Mesangial cell (primary cell): ENCODE results near the gene PPP1R3E. TPM values are rescaled to one million over a fixed set of nuclear protein-coding genes. Genes with fewer than 3 reads are reported as not detected.

ENCODE experiments used
- total RNA-seq: library from RNA; depleted of rRNA; stranded (reverse); fragments of >200 nt; gene quantifications from 2 replicates; pipeline ENCODE4 v1.2.3, GENCODE V29; 2015

Gene PPP1R3E
- total RNA-seq, result 0.98 and 3.2 TPM in 2 replicates

DNA sequence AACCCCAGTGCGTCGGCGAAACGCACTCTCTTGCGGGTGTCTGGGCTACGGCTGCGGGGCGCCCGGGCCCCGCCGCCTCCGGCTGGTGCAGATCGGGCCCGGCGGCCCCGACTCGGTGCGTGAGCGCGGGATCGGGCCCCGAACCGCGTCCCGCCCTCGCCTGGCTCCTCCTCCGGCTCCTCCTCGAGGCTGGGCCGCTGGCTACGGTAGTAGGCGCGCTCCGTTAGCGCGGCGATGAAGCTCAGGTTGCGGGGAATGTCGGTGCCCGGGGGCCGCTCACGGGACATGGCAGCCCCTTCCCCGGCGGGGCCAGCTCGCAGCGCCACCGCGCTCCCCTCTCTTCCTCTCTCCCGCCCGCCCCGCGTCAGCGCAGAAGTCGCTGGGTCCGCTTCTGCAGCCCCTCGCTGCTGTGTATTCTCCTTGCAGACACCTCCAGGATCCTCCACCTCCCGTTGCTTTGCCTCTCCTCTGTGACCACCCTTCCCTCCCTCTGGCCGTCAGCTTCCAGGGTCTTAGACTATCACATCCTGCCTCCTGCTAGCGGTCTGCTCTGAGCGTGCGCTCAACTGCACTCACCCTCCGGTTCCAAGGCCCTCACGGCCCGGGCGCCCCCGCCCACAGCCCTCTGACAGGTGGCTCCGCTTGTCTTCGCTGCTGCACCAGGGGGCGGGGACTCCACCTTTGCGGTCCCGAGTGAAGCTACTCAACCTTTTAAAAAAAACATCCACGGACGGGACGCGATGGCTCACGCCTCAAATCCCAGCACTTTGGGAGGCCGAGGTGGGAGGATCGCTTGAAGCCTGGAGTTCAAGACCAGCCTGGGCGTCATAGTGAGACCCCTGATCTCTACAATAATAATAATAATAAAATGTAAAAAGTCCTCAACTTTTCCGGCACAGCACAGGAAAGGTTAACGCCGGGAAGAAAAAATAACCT, at the start of gene PPP1R3E:
TSS of gene PPP1R3E (minus strand) at position 570 of the 936 bp plus-strand sequence. CDS start at position 287, 283 bp downstream.

GRCh38 chr14:23320584-23321571, 18.2 kb upstream of the PPP1R3E start, which contains the start of gene PABPN1:
Gene PABPN1 (plus strand): TSS chr14:23321457. CDS start chr14:23321470, 13 bp downstream.

GRCh38 chr14:23306412-23307145, 3.9 kb upstream of the PPP1R3E start, which contains the start of gene BCL2L2:
Gene BCL2L2 (plus strand): TSS chr14:23306833. CDS start chr14:23307768, 935 bp downstream.

GRCh38 chr14:23286020-23286901, 16.4 kb downstream of the PPP1R3E start, which contains the start of gene HOMEZ:
Gene HOMEZ (minus strand): TSS chr14:23286132. CDS start chr14:23285952, 180 bp downstream.

Other genes starting within 250 kb of the PPP1R3E start
- 11.1 and 13.8 TPM in 2 replicates for gene CDH24, start 245.3 kb downstream of the PPP1R3E start, total RNA-seq
- gene ACIN1, start 207.7 kb downstream of the PPP1R3E start, total RNA-seq, result 55.4 and 55.8 TPM in 2 replicates
- 44.7 and 47.3 TPM in 2 replicates for gene C14orf119, start 207.4 kb downstream of the PPP1R3E start, total RNA-seq
- gene CIROP, start 197.9 kb downstream of the PPP1R3E start, total RNA-seq, result not detected in 2 replicates
- not detected in 2 replicates for gene CEBPE, start 183.6 kb downstream of the PPP1R3E start, total RNA-seq
- gene SLC7A8, start 119.2 kb downstream of the PPP1R3E start, total RNA-seq, result 0.98 and 7.2 TPM in 2 replicates
- not detected in 2 replicates for gene RNF212B, start 64.9 kb downstream of the PPP1R3E start, total RNA-seq
- 9.1 and 11.1 TPM in 2 replicates for gene HOMEZ, start 16.7 kb downstream of the PPP1R3E start, total RNA-seq
- gene BCL2L2, start 4.0 kb upstream of the PPP1R3E start, total RNA-seq, result 13.5 and 15.5 TPM in 2 replicates
- gene PABPN1, start 18.6 kb upstream of the PPP1R3E start, total RNA-seq, result 58.4 and 59.0 TPM in 2 replicates
- gene SLC22A17, start 50.0 kb upstream of the PPP1R3E start, total RNA-seq, result 16.9 and 34.9 TPM in 2 replicates
- gene EFS, start 62.3 kb upstream of the PPP1R3E start, total RNA-seq, result 10.4 and 14.7 TPM in 2 replicates
- not detected in 2 replicates for gene IL25, start 70.0 kb upstream of the PPP1R3E start, total RNA-seq
- 0.25 TPM in 1 of 2 replicates, not detected in the other for gene CMTM5, start 74.2 kb upstream of the PPP1R3E start, total RNA-seq
- not detected in 2 replicates for gene MYH6, start 105.4 kb upstream of the PPP1R3E start, total RNA-seq
- gene MYH7, start 132.8 kb upstream of the PPP1R3E start, total RNA-seq, result not detected in 2 replicates
- 32.5 and 46.3 TPM in 2 replicates for gene NGDN, start 166.8 kb upstream of the PPP1R3E start, total RNA-seq
- gene ZFHX2, start 248.9 kb upstream of the PPP1R3E start, total RNA-seq, result 0.49 and 1.6 TPM in 2 replicates